Stimulated activated CD4-positive, alpha-beta T cell treated with anti-CD3 and anti-CD28 coated beads, Interleukin-2, amount 100 ng/mL, for 24 hours (primary cell): ENCODE results near the gene FOXRED2.
"Not testable (repeated sequence)": the region's sequence is repeated elsewhere in the genome, so short reads cannot be mapped to it uniquely, and the experiment has no call there.

Experiments used
- DNase-seq, 2 donors: peaks; one replicate each; pipeline ENCODE4 v3.0.0-alpha.2; 2020

The FOXRED2 gene

DNA sequence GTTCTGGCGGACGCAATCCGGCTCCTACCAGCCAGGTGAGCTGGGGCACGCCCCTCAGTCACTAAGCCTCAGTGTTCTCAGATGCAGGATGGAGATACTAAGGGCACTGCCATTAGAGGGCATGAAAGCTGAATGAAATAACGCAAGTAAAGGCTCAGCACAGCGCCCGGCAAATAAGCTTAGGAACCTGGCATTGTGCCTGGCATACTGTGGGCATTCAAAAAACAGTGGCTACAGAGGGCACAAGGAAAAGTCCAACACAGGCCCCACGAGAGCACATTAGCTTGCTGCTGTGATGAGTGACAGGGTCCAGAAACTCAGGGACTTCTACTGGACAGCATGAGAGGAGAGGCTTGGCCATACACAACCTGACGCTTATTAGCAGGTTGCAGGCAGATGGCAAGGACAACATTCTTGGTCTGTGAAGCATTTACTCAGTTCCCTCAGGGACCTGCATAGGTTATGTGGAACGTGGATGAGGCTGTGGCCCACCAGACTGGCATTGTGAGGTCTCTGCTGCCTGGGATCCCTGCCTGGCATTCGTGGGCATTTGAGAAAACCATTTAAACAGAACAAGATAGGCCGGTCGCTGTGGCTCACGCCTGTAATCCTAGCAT, 37.6 kb downstream of the FOXRED2 start:
- DNase-seq, result no peak

DNA sequence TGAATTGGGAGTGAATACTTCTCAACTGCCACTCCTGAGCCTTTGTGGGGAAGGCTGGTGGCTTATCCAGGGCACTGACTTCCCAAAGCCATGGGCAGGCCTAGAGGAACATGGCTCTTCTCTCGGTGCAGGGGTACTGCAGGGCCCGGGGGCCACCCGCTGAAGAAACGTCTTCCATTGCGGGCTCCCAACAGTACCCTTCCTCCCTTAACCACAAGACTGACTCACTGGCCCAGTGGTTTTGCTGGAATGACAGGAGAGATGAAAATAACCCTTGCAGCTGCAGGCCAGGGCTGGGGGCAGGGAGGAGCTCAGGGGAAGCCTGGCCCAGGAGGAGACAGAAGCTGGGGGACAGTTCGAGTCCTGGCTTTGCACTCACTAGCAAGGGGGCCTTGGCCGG, 38.9 kb downstream of the FOXRED2 start:
- DNase-seq, result peak in 1 of 2 donors; percentile 27

DNA sequence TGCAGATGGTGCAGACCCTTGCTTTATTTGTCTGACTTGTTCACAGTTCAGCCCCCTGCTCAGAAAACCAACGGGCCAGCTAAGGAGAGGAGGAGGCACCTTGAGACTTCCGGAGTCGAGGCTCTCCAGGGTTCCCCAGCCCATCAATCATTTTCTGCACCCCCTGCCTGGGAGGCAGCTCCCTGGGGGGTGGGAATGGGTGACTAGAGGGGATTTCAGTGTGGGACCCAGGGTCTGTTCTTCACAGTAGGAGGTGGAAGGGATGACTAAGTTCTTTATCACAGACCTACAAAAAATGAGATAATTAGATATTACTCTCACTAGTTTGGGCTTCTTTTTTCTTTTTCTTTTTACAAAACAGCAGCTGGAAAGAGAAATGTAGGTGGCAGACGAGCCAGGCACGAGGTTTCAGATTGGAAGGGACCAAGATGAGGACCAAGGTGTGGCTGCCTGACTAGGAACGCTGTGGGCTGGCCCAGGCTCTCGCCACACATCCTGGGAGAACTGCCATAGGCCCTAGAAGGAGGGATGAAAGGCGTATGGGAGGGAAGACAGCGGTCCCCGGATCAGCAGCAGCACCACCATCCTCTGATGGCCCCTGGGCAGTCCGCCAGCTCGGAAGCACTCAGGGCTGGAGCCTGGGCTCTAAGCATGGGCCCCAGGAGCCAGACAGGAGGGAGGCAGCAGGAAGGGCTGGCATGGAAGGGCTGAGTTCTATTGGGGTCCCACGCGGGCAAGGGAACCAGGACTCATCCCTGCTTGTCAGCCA, 39.6 kb downstream of the FOXRED2 start:
- DNase-seq, result no peak

DNA sequence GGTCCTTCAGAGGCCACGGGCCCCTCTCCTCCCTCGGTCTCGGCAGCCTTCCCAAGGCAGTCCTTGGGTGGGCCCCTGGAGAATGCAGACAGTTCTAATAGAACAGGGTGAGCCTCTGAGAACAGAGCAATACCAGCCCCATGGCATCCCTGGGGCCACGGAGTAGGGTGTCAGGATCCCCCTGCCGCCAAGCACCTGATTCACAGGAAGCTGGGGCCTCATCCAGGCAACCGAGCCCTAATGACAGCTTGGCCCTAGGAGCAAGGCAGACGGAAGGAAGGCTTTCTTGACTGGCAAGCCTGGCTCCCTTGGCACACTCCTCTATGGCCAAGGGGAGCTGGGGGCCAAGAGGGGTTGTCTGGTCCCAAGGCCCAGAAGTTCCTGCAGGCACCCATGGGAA, 40.6 kb downstream of the FOXRED2 start:
- no peak for DNase-seq

DNA sequence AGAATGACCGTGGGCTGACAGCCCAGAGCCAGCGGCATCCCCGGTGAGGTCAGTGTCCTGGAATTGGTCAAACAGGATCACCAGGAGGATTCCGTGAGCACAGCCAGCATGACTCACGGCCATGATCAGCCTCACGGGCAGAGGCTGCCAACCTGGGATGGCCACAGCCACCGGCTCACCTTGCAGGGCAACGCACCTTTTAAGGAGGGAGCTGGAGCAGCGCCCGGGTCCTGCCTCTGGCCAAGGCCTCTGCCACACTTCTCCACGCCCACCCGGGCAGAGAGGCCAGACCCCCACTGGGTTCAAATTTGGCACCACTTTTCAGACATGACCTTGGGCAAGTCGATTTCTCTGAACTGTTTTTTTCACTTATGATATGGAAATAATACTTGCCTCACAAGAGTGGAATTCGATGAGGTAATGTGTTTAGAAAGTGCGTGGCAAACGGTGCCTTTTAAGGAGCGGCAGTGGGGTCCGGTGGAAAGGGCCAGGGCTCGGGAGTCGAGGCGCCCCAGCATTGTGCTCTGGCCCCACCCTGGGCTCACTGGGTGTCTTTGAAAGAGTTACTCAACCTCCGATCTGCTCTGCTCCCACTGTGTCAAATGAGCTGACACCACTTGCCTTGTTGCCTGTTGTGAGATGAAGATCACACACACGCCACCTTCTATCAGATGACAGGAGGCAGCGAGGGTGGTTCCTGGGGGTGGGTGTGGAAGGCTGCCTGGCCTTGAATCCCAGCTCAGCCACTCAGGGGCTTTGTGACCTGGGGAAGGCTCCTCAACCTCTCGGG, 41.4 kb downstream of the FOXRED2 start:
- DNase-seq, result no peak

DNA sequence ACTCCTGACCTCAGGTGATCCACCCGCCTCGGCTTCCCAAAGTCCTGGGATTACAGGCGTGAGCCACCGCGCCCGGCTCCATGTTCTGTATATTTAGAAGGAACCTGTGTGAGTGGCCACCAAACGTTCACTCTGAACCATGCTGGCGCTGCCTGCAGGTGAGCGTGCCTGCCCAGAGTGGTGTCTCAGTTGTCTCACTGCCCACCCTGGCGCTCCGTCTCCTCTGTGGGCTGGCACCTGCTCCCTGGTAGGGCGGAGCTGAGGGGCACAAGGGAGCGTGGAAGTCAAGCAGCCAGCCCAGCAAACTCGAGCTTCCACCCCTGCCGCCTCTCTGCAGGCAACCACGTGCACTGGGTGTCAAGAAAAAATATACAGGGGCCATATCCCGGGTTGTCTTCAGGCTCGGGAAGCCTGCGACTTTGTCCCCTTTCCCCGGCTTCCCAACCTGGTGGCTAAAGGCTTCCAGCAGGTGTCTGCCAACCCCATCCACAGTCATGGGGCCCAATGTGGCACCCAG, 42.1 kb downstream of the FOXRED2 start:
- DNase-seq, result no peak

DNA sequence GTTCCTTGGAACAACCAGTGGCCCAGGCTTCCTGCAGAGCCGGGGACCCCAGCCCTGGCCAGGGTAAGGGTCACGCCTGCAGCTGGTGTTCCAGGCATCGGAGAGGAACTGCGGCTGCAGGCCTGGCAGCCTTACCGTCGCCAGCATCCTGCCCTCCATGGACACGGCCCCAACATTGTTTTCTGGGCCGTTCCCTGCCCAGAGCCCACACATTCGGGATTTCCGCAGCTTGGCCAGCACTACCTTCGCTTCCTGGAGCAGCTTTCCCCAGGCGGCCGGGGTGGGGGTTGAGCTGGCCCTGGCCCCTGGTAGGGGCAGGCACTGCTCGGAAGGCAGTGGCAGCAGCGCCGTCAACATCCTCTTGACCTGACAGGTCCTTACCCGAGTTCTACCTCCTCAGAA, 43.1 kb downstream of the FOXRED2 start:
- no peak for DNase-seq

DNA sequence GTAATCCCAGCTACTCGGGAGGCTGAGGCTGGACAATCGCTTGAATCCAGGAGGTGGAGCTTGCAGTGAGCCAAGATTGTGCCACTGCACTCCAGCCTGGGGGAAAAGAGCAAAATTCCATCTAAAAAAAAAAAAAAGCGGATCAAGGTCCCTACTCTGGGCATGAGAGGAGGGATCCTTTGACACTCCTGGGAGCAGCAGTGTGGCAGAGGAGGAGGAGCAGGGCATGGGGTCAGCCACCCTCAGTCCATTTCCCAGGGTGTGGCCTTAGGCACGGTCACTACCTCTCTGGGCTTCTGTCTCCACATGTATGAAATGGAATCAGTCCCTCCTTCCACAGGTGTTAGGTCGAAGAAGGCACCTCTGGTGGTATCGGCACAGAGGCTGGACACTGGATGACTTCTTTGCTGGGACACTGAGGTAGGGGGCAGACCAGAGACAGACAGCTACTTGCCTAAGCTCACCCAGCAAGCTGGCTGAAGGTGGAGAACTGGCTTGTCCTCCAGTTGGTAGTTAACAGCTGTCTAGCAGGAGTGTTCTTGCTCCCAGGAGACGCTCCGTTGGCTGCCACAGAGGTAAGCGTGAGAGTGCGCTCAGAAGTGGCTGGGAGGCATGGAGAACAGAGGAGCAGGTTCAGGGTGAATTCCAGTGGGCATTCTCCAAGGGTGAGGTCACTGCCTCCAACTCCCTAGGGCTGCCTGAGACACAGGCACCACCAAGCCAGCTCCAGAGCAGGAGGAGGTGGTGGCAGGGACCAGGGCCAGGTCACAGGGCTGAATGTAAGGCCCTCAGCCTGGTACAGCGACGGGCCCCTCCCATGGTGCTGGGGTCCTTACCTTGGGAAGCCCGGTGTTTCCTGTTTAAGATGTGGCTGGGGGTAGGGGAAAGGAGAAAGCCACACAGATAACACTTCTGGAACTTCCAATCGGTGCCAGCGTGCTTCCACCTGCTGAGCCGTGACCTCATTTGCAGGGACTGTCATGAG, 44.9 kb downstream of the FOXRED2 start:
- no peak for DNase-seq

DNA sequence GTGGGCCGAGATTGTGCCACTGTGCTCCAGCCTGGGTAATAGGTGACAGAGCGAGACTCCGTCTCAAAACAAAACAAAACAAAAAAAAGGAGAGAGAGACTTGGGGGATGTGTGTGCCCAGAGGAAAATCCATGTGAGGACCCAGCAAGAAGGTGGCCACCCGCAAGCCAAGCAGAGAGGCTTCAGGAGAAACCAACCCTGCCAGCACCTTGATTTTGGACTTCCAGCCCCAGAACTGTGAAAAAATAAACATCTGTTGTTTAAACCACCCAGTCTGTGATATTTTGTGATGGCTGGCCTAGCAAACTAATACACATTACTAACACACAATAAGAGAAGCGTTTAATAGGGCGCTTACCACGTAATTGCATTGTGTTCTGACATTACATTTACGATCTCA, 46.6 kb downstream of the FOXRED2 start:
- DNase-seq, result no peak

DNA sequence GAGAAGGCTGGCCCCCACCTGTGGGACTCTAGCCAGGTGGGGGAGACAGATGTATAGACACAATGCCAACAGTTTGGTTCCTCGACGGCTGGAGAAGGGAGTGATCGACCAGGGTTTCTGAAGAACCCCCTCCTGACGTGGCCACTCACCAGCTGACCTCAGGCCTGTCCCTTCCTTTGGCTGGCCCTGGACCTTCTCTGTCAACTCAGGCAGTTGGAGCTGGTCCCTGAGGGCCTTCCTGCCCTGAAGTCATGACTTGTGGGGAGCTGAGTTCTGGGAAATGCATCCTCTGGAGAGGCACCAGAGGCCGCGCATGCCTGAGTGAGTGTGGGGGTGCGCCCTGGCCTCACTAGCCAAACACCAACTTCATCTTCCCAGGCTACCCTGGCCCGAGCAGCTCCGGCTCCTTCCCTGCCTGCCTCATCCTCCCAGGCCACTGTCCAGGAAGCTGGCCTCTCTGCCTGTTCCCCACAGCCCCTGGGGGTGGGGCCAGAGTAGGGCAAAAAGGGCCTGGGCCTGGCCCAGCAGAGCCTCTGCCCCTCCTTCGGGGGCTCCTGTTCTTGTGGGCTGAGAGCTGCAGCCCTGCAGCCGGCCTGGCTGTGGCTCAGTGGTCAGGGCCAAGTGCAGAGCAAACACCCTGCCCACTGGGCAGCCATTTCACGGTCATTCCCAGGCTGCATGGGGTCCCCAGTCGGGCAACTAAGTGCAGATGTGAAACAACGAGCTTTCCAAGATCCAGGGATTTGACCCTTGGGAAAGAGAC, 49.0 kb downstream of the FOXRED2 start:
- no peak for DNase-seq

DNA sequence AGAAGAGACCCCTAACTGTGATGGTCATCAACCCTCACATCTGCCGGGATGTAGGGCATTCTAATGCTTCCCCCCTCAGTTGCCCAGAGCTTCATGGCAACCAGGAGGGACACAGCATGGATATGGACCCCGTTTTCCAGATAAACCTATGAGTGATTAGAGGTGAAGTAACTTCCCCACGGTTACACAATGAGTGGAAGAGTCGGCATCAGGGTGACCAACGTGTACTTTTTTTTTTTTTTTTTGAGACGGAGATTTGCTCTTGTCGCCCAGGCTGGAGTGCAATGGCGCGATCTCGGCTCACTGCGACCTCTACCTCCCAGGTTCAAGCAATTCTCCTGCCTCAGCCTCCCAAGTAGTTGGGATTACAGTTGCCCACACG, 50.4 kb downstream of the FOXRED2 start:
- no peak for DNase-seq

DNA sequence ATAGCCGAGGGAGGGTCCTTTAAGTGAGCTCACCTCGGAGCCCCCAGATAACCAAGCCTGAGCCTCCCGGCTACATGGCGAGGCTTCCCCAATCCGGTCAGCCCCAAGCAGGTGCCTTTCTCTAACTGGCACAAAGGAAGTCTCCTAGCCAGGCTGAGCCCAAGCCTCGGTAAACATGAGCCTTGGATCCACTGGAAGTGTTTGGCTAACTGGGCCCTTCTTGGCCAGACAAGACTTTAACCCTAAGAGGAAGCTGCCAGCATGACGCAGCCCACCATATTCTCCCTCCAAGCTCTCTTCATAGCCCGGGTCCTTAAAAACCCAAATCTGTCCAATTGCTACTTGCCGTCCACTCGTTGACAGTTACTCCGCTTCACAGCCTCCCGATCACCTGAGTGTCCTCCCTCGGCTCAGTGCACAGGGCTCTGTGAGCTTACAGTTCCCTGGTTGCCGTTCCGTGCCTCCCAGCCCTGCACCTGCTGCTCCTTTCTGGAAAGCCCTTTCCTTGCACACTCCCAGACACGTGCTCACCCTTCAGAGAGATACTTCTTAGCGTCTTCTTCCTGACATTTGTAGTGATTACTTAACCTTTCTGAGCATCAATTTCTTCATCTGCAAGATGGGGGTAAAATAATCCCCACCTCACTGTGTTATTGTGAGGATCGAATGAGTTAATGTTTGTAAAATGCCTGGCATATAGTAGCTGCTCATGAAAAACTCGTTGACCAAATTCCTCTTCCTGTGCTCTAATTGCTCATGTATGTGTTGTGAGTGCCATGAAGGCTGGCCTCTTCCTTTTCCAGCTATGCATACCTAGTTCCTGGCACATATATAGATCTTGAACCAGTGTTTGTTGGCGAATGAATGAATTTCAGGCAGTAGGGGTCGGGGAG, 51.0 kb downstream of the FOXRED2 start:
- no peak for DNase-seq

DNA sequence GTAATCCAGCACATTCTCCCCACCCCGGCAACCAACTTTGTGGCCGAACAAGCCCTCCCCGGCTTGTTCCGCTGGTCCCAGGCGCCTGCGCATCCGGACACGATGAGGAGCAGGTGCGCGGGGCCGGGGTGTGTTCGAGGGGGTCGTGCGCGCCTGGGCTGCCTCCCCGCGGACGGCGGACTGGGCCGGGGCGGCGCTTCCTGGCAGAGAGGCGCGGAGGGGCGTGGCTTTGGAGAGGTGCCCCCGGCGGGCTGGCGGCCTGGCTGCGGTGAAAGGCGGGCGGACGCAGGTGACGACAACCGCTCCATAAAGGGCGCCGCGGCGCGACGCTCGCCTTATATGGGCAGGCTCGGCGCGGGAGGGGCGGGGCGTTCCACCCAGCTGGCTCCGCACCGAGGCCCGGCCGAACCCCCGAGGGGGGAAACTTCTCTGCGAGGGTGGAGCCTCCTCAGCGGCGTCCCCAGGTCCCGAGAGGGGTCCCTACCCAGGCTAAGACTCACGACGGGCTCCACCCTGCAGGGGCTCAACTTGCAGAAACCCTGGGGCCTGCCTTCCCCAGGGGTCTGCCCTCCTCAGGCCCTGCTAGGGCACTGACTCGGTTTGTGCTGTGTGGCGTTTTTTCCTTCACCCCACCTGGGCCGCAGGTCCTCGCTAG, 51.8 kb downstream of the FOXRED2 start:
- peak; percentile 94 to 98 for DNase-seq

DNA sequence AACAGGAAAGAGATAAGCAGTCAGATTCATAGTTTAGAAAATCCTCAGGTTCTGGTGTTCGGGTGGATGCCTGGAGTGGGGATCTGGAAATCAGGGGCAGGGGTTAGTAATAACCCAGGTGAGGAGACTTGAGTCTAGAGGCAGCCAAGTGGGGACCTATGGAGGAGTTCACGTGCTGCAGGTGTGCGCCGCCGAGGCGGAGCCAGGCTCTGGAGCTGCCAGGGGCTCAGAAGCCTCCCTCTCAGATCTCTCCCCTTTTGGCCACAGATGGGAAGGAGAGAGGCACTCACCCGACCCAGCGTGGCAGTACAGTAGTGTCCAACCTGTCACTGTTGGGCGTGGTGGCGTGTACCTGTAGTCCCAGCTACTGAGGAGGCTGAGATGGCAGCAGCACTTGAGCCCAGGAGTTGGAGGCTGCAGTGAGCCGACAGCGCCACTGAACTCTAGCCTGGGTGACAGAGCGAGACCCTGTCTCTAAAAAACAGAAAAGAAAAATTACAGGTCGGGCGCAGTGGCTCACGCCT, 52.9 kb downstream of the FOXRED2 start:
- no peak for DNase-seq

DNA sequence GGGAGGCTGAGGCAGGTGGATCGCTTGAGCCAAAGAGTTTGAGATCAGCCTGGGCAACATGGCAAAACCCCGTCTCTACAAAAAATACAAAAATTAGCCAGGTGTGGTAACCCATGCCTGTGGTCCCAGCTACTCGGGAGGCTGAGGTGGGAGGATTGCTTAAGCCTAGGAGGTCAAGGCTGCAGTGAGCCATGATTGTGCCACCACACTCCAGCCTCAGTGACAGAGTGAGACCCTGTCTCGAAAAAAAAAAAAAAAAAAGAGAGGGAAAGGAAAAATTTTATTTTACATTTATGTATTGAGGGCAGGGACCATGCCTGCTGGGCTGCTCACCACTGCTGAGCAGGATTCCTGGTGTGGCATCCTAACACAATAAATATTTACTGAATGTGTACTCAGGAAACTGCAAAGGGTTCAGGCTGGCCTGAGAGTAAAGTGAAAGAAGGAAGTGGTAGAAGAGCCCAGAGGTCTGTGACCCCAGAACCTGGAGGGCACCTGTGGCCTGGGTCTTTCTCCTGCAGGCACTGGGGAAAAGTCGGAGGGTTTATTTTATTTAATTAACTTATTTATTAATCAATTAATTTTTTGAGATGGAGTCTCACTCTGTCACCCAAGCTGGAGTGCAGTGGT, 53.7 kb downstream of the FOXRED2 start:
- not testable (repeated sequence) for DNase-seq

DNA sequence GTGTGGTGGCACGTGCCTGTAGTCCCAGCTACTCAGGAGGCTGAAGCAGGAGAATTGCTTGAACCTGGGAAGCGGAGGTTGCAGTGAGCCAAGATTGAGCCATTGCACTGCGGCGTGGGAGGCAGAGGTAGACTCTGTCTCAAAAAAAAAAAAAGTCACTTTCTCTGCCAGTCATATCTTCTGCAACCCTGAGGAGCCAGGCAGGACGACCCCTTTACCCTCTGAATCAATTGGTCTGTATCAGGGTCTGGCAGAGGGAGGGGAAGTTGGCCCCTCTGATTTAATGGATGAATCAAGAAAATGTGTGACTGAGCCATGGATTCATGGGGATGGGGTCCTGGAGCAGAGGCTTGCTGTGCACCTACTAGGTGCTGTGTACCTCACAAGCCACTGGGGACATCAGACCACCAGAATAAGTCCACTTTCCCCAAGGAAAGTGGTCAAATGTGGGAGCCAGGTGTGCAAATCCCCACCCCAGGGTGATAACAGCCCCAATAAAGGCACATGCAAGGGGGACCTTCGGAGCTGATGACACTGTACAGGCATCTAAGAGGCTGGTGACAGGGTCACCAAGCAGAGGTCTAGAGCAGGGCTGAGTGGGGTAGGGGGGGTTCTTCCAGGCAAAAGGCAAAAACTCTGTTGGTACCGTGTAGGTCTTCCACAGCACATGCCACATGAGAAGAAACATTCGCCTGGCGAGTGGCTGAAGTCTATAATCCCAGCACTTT, 54.4 kb downstream of the FOXRED2 start:
- DNase-seq, result peak in 1 of 2 donors; percentile 24

DNA sequence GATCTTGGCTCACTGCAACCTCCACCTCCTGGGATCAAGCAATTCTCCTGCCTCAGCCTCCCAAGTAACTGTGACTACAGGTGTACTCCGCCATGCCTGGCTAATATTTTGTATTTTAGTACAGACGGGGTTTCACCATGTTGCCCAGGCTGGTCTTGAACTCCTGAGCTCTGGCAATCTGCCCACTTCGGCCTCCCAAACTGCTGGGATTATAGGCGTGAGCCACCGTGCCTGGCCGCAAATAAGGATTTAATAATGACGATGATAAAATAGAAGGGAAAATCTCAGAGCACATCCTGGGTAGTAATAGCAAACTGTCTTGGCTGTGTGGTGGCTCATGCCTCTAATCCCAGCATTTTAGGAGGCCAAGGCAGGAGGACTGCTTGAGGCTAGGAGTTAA, 55.9 kb downstream of the FOXRED2 start:
- not testable (repeated sequence) for DNase-seq

DNA sequence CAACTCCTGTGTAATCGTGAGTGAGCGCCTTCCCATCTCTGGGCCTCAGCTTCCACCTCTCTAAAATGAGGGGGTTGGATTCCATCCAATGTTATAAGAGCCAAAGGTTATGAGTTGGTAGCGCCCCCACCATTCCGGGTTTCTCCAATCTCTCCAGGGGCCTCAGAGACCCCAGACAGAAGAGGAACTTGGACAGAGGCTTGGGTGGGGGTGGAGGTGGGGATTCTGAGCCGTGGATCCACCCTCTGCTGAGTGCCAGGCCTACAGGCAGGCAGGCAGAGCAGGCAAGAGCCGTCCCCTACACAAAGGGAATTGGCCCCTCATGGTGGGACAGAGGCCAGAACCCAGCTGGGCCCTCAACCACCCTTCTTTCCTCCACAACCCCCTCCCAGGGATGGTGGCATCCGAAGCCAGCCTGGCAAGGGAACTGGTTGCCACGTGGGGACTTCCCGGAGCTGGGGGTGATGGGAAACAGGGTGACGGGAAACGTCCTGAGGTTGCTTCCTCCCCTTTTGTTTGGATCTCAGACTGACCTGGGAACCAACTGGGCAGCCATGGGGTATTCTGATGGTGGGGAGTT, 57.2 kb downstream of the FOXRED2 start:
- DNase-seq, result no peak
